DOHH2 (cell line): Measurements from ENCODE around the gene MTMR6.

Source experiments
- EZH2phosphoT487 ChIP-seq: fragments of 200-600 bp; sonication (generic); IDR thresholded peaks from 2 replicates; pipeline ENCODE4 v1.6.1; 2017; ENCODE audit warnings: borderline replicate concordance, mild to moderate bottlenecking, antibody characterized with exemption, low read length, moderate library complexity, mixed read lengths
- TF ChIP-seq, protein P1 (sequence below): fragments of 200-600 bp; sonication (generic); IDR thresholded peaks from one replicate; pipeline ENCODE4 v1.5.1; 2014; ENCODE audit warnings: antibody characterized with exemption, mild to moderate bottlenecking, low read depth, low read length; ENCODE audit not compliant: poor library complexity, severe bottlenecking

DNA sequence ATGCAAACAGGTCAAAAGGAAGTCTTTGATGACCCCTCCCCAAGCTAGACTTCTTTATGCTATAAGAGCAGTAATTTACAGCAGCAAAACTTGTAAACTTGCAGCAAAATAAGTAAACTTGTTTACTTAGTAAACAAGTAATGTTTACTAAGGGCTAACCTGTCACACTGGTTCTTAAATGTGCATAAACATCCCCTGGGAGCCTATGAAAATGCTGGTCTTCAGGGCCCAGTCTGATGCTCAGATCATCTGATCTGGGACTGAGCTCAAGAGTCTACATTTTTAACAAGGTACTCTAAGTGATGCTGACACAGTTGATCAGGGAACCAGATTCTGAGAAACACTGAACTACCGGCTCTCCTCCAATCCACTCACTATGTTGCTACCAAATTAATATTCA is 53.4 kb downstream of the MTMR6 start:
- TF ChIP-seq, protein P1, sequence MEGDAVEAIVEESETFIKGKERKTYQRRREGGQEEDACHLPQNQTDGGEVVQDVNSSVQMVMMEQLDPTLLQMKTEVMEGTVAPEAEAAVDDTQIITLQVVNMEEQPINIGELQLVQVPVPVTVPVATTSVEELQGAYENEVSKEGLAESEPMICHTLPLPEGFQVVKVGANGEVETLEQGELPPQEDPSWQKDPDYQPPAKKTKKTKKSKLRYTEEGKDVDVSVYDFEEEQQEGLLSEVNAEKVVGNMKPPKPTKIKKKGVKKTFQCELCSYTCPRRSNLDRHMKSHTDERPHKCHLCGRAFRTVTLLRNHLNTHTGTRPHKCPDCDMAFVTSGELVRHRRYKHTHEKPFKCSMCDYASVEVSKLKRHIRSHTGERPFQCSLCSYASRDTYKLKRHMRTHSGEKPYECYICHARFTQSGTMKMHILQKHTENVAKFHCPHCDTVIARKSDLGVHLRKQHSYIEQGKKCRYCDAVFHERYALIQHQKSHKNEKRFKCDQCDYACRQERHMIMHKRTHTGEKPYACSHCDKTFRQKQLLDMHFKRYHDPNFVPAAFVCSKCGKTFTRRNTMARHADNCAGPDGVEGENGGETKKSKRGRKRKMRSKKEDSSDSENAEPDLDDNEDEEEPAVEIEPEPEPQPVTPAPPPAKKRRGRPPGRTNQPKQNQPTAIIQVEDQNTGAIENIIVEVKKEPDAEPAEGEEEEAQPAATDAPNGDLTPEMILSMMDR = no peak
- TF ChIP-seq EZH2phosphoT487 = no peak
